GM12873 (cell line): ENCODE results near the gene SCFD2.

Experiments used
- TF ChIP-seq, protein P1 (sequence below): IDR thresholded peaks from 2 replicates; pipeline ENCODE4 v1.5.1; 2012; ENCODE audit warnings: low read depth, mild to moderate bottlenecking, moderate library complexity, low read length, control low read depth; ENCODE audit not compliant: insufficient read depth; ENCODE audit errors: missing control alignments

Gene SCFD2

DNA sequence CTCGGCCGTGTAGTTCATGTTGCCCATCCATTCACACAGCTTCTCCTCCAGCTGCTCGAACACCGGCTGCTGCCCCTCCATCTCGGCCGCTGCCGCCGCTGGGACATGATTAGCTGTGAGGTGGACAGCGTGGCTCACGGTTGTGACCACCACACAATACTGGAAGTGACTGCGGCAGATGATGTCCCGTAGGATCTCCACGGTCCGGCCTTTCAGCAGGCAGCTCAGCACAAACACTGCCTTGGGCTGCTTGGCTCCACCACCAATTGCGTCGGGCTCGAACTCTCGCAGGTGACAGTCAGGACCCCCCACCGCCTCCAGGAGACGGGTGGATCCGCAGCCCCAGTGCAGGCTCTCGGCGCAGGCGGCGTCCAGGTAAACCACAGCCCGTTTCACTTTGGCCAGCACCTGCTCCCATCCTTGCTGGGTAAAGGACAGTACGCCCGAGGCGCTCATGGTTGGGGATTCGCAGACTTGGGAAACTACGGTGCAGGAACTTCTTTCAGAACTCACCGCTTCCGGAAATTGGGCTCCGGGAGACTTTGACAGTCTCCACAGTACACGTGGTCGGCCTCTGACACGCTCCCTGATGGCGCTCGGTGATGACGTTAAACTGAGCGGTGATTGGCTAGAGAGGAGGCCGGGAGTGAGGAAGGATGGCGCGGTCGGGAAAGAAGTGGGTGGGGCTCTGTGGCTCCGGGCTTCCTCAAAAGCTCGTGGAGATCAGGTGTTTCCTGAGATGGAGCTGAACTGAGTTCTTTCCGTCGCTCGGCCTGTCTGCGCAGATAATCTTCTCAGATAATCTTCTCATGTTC is at the start of gene SCFD2:
SCFD2 (minus strand) TSS at position 576 of the 815 bp plus-strand sequence.
- TF ChIP-seq, protein P1, sequence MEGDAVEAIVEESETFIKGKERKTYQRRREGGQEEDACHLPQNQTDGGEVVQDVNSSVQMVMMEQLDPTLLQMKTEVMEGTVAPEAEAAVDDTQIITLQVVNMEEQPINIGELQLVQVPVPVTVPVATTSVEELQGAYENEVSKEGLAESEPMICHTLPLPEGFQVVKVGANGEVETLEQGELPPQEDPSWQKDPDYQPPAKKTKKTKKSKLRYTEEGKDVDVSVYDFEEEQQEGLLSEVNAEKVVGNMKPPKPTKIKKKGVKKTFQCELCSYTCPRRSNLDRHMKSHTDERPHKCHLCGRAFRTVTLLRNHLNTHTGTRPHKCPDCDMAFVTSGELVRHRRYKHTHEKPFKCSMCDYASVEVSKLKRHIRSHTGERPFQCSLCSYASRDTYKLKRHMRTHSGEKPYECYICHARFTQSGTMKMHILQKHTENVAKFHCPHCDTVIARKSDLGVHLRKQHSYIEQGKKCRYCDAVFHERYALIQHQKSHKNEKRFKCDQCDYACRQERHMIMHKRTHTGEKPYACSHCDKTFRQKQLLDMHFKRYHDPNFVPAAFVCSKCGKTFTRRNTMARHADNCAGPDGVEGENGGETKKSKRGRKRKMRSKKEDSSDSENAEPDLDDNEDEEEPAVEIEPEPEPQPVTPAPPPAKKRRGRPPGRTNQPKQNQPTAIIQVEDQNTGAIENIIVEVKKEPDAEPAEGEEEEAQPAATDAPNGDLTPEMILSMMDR = no peak

DNA sequence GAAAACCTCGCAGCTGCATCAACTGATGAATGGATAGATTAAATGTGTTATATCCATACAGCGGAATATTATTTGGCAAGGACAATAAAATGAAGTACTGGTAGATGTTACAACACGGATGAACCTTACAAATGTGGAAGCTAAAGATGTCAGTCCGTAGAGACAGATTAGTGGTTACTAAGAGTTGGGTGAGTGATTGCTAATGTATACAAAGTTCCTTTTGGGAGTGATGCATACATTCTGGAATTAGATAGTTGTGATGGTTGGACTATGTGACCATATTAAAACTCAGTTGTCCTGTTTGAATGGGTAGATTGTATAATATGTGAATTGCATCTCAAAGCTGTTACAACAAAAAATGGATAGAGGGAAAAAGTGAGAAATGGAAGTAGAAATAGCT is 14.4 kb upstream of the SCFD2 start:
- TF ChIP-seq, protein P1 = no peak

DNA sequence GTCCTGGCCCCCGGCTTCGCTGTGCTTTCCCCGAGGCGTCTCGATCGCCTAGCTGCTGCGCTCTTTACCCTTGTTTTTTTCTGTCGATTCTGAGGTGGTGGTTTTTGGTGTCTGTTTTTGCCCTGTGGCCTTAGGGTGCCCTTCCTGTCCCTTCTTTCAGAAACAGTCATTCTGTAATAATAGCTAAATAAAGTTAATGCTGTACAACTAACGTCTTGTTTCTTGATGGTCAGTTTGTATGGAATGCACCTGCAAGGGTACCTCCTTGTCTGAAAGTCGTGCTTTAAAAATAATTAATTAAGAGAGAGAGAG is 12.3 kb upstream of the SCFD2 start:
- TF ChIP-seq, protein P1 = no peak

DNA sequence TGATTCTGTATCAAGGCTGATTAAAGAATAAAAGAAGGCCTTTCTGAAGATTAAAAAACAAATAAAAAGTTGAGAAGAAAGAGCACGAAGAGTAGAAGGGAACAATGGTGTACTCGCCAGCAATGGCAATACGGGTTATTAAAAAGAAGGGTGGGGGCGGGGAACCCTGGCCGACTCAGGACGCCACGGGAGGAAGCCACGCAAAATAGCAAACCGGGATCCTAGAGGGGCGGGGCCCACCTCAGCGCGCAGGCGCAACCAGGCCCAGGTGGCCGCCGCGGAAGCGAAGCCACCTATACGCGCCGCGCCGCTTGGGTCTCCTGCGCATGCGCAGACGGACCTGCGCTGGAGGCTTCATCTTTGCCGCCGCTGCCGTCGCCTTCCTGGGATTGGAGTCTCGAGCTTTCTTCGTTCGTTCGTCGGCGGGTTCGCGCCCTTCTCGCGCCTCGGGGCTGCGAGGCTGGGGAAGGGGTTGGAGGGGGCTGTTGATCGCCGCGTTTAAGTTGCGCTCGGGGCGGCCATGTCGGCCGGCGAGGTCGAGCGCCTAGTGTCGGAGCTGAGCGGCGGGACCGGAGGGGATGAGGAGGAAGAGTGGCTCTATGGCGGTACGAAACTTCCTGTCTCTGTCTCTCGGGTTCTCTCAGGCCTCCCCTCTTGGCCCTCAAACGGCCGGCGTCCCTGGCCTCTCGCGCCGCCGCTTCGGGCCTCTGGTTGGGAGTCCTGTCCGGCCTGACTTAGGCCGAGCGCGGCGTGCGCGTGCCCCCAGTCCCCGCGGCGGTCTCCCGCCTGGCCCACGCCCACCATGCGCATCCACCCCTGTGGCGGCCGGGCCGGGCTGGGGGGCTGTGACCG is 11.7 kb upstream of the SCFD2 start, which contains the start of gene FIP1L1:
FIP1L1 (plus strand) TSS at position 323 of the 852 bp plus-strand sequence; CDS start at position 521, 198 bp downstream.
- TF ChIP-seq, protein P1 = no peak

DNA sequence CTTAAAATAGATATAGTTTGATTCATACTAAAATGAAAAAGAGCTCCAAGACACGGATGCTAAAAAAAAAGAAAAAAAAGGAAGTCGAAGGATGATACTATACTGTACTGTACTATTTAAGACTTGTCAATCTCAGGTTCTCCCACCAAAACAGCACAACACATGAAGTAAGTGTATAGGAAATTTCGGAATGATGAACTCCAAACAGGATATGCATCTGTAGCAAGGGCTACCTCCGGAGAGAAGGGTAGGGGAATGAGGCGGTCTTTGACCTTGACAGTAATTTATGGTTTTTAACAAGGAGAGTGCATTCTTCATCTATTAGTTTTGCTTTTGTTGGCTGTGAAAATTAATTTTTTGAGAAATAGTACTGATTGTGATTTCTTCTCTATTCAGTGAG is 11.0 kb upstream of the SCFD2 start:
- TF ChIP-seq, protein P1 = no peak

DNA sequence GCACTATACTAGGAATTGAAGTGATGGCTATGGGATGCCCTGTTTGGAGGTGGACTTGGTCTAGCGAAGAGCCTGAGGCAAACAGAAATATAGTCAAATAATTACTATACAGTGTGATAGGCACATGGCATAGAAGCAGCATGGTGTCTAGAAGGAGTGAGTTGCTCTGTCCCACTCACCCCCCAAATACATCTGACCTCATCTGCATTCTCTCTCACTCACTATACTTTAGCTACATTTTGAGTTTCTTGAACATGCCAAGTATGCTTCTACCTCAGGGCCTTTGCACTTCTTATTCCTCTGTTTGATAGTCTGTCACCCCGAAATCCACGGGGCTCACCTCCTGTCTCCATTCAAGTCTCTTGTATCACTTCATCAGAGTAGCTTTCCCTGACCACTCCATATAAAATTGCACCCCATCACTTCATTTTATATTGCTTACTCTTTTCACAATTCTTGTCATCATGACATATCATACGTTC is 9.0 kb upstream of the SCFD2 start:
- TF ChIP-seq, protein P1 = no peak
